Glomerular endothelial cell (primary cell): ENCODE results near the gene NHLRC1. TPM values are rescaled to one million over a fixed set of nuclear protein-coding genes. Genes with fewer than 3 reads are reported as not detected.
A peak's percentile ranks its signal among the peaks of the same experiment; 100 is the strongest.
"Not testable (repeated sequence)": the region's sequence is repeated elsewhere in the genome, so short reads cannot be mapped to it uniquely, and the experiment has no call there.

Experiments
- DNase-seq: peaks from one replicate; pipeline ENCODE4 v3.0.0-alpha.2; 2011; ENCODE audit warnings: low read depth, low spot score; ENCODE audit errors: extremely low read depth
- total RNA-seq: library from RNA; depleted of rRNA; stranded (reverse); fragments of >200 nt; gene quantifications from 2 replicates; pipeline ENCODE4 v1.2.3, GENCODE V29; 2015

The NHLRC1 gene
- 3.6 and 3.8 TPM in 2 replicates for total RNA-seq

DNA sequence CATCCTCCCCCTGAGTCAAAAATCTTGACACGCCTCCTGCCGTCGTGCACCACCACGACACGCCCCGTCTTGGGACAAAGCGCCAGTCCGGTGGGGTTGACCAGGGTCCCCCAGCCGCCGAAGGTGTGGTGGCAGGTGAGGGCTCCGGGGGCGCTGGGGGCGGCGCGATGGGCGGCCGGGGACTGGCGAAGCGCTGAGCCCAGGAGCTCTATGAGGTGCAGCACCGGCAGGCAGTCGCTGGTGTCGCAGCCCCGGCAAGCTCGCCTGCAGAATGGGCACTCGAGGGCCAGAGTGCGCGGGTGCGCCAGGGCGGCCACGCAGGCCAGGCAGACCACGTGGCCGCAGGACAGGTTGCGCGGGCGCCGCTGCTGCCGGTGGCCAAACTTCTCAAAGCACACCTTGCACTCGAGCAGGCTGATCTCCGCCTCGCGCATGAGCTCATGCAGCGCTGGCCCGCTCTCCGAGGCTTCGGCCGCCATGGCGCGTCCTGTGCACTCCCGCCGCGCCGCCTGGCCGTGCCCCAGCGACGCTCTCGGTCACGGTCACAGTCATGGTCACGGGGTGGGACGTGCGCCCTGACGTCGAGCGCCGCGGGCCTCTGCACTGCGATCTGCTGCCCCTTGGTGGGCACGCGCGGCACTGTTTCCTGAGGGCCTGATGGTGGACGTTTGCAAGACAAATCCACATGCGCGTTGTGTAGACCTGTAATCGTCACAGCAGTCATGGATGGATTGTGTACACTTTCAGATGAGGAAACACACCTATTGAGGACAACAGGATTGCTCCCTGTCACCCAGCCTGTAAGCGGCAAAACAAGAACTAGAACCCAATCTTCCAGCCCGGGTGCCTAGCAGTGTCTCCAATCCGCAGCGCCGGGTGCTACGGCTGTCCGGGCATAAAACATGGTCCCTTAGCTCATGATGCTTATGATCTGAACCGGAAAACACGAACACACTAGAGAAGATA is at the start of gene NHLRC1:
Gene NHLRC1, minus strand, starts transcription at position 550 of the 966 bp plus-strand sequence. Its CDS starts 71 bp downstream, at position 479.
- DNase-seq, result peak; percentile 33

GRCh38 chr6:18171871-18172270 is 49.4 kb upstream of the NHLRC1 start:
- DNase-seq, result no peak

GRCh38 chr6:18168264-18168663 is 45.8 kb upstream of the NHLRC1 start:
- DNase-seq, result no peak

- no peak for DNase-seq
Measured at GRCh38 chr6:18166312-18167036, 44.0 kb upstream of the NHLRC1 start.

GRCh38 chr6:18165751-18166150 is 43.3 kb upstream of the NHLRC1 start:
- DNase-seq, result no peak

DNA sequence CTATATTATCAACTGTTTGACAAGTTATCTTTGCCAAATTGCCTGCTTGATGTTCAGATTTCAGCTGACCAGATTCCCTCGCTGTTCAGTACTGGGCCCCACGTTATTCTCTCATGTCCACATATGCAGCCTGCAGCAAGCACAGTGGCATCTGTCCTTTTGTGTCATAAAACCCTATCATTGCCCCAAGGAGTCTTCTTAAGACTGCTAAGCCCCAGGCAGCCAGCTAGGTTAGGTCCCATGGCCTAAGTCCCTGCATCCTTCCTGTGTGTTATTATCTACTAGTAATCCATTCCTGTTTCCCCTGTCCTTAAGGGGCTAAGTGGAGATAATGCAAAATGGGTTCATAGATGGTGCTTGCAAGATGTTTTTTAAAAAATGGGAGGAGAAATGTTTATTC is 39.9 kb upstream of the NHLRC1 start:
- DNase-seq, result no peak

DNA sequence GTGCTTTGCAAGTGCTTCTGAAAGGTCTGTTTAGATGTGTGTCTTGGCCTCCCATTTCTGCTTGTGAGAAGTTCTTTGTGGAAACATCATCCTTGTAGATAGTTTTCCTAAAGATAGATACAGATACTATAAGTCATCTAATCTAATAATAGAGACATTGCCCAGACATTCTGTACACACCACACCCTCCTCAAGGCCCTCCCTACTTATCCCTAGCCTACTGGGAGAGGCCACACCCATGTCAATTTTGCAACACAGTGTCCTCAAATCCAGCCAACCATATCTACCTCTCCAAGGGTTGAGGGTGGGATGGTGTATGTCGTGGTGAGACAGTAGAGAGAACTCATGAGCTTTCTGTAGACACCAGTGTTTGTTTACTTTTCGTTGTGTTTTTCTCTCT is 39.0 kb upstream of the NHLRC1 start:
- DNase-seq, result no peak

DNA sequence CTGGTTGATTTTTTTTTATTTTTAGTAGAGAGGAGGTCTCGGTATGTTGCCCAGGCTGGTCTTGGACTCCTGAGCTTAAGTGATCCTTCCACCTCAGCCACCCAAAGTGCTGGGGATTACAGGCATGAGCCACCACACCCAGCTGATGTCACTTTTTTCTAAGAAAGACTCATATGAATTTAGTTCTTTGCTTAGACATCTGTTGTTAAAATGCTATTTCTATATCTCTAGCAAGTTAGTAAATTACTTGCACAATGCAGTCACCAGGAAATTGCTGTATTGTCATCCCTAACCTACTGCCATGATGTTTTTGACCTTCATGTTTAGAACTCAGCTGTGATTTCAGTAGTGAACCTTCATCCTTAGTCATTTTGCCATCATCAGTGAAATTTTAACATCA is 38.4 kb upstream of the NHLRC1 start:
- no peak for DNase-seq

- no peak for DNase-seq
Measured at GRCh38 chr6:18155864-18156421, 33.5 kb upstream of the NHLRC1 start.

- peak; percentile 68 for DNase-seq
Measured at GRCh38 chr6:18155150-18155863, 32.8 kb upstream of the NHLRC1 start, which contains the start of gene KDM1B. Gene KDM1B (plus strand): TSS chr6:18155422. CDS start chr6:18159896, 4,474 bp downstream.

GRCh38 chr6:18154507-18155149 is 32.2 kb upstream of the NHLRC1 start, which contains the start of gene TPMT:
Gene TPMT (minus strand): TSS chr6:18155077. CDS start chr6:18149127, 5,950 bp downstream.
- no peak for DNase-seq

- no peak for DNase-seq
Measured at GRCh38 chr6:18153311-18153703, 30.8 kb upstream of the NHLRC1 start.

DNA sequence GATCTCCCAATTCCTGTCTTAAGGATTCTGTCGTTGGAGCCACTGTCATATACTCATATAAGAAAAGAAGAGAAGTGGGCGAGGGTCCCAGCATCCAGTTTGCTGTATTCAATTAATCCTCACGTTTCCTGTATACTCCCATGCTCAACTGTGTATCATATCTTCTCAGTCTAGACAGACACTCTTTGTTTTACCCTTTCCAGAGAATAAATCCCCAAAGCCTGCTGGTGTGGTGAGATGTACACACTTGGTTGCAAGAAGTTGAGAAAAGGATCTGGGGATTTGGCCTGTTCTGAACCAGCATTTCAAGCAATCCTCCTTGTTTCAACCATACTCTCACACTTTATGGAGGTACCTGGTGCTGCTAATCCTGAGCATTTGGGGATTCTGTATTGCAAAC is 29.3 kb upstream of the NHLRC1 start:
- DNase-seq, result no peak

DNA sequence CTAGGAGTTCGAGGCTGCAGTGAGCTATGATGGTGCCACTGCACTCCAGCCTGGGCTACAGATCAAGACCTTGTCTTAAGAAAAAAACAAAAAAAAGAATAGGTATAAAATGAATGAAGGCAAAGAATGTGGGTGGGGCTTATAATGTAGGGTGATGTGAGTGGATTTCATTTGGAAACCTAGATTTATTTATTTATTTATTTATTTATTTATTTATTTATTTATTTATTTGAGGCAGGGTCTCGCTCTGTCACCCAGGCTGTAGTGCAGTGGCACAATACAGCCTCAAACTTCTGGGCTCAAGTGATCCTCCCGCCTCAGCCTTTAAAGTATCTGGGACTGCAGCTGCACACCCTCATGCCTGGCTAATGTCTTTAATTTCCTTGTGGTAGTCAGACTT is 28.9 kb upstream of the NHLRC1 start:
- DNase-seq, result not testable (repeated sequence)

- no peak for DNase-seq
Measured at GRCh38 chr6:18148304-18149025, 26.0 kb upstream of the NHLRC1 start.

- DNase-seq, result no peak
Measured at GRCh38 chr6:18147616-18148015, 25.1 kb upstream of the NHLRC1 start.

DNA sequence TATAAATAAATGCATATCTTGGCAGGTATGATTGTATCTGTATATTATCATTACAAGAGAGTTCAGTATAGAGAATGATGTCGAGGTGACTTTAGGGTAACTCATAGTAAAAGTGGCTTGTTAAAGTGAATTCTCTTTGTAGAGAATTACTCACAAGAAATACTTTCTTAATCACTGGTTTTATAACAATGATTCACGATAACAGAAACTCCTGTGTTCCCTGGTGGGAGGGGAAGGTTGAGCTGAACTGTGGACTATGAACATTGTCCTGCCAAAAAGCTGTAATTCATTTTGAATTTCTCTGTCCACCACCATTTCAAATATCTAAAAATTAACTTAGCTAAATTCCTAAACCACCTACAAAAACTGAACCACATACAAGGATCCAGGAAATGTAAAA is 24.7 kb upstream of the NHLRC1 start:
- DNase-seq, result no peak

DNA sequence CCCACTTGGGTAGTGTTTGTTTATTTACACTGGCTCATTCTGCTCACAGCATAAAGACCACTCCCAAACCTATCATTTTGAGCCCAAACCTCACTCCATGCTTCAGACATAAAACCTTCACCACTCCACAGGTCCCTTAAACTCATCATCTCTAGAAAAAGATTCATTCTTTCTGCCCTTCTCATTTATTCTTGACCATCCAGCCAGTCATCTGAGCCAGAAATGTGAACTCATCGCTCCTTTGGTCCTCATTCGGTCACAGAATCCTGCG is 20.0 kb upstream of the NHLRC1 start:
- DNase-seq, result no peak

- DNase-seq, result no peak
Measured at GRCh38 chr6:18141805-18142590, 19.5 kb upstream of the NHLRC1 start.
